Measurements from ENCODE around the gene RHBDD1. TPM values are rescaled to one million over a fixed set of nuclear protein-coding genes. Genes with fewer than 3 reads are reported as not detected.
"Not testable (repeated sequence)": the region's sequence is repeated elsewhere in the genome, so short reads cannot be mapped to it uniquely, and the experiment has no call there.

RHBDD1 gene
- total RNA-seq, 1 experiment from 2014 or later, result 6.6 TPM

GRCh38 chr2:226799976-226800940 is 35.6 kb upstream of the RHBDD1 start:
- DNase-seq (ENCODE audit: low spot score), result no peak

GRCh38 chr2:226800941-226801784 is 34.7 kb upstream of the RHBDD1 start:
- no peak for DNase-seq (ENCODE audit: low spot score)

GRCh38 chr2:226802573-226802972 is 33.3 kb upstream of the RHBDD1 start:
- peak; percentile 78 for DNase-seq (ENCODE audit: low spot score)

GRCh38 chr2:226803410-226803809 is 32.4 kb upstream of the RHBDD1 start:
- no peak for DNase-seq (ENCODE audit: low spot score)

- DNase-seq (ENCODE audit: low spot score), result no peak
Observed at GRCh38 chr2:226813148-226813701, 22.6 kb upstream of the RHBDD1 start.

GRCh38 chr2:226818930-226819329 is 16.9 kb upstream of the RHBDD1 start:
- no peak for DNase-seq (ENCODE audit: low spot score)

- DNase-seq (ENCODE audit: low spot score), result no peak
Observed at GRCh38 chr2:226825056-226825455, 10.8 kb upstream of the RHBDD1 start.

GRCh38 chr2:226828191-226828590 is 7.7 kb upstream of the RHBDD1 start:
- no peak for DNase-seq (ENCODE audit: low spot score)

- no peak for DNase-seq (ENCODE audit: low spot score)
Observed at GRCh38 chr2:226829721-226830631, 5.9 kb upstream of the RHBDD1 start.

GRCh38 chr2:226831266-226831665 is 4.6 kb upstream of the RHBDD1 start:
- no peak for DNase-seq (ENCODE audit: low spot score)

GRCh38 chr2:226832061-226832460 is 3.8 kb upstream of the RHBDD1 start:
- no peak for DNase-seq (ENCODE audit: low spot score)

GRCh38 chr2:226834880-226835279 is 974 bp upstream of the RHBDD1 start:
- DNase-seq (ENCODE audit: low spot score), result not testable (repeated sequence)

- DNase-seq (ENCODE audit: low spot score), result no peak
Observed at GRCh38 chr2:226835420-226835795, 446 bp upstream of the RHBDD1 start.

- no peak for DNase-seq (ENCODE audit: low spot score)
Observed at GRCh38 chr2:226836548-226836885, 663 bp downstream of the RHBDD1 start.

- DNase-seq (ENCODE audit: low spot score), result no peak
Observed at GRCh38 chr2:226837334-226837733, 1.5 kb downstream of the RHBDD1 start.

- DNase-seq (ENCODE audit: low spot score), result peak; percentile 33
Observed at GRCh38 chr2:226837787-226838603, 2.1 kb downstream of the RHBDD1 start.

- DNase-seq (ENCODE audit: low spot score), result no peak
Observed at GRCh38 chr2:226838722-226839121, 2.9 kb downstream of the RHBDD1 start.

GRCh38 chr2:226839161-226839560 is 3.3 kb downstream of the RHBDD1 start:
- DNase-seq (ENCODE audit: low spot score), result no peak

- DNase-seq (ENCODE audit: low spot score), result no peak
Observed at GRCh38 chr2:226839951-226840350, 4.1 kb downstream of the RHBDD1 start.

GRCh38 chr2:226843001-226843400 is 7.1 kb downstream of the RHBDD1 start:
- not testable (repeated sequence) for DNase-seq (ENCODE audit: low spot score)
